Activated CD8-positive, alpha-beta T cell treated with anti-CD3 and anti-CD28 coated beads for 36 hours (primary cell): ENCODE data around the gene RCE1. TPM values are rescaled to one million over a fixed set of nuclear protein-coding genes. Genes with fewer than 3 reads are reported as not detected.
A peak's percentile ranks its signal among the peaks of the same experiment; 100 is the strongest.

Experiments used
- ATAC-seq: fragments of 200-7000 bp; cut with Tn5 transposase; one replicate; pipeline ENCODE4 v1.10.0; 2021; ENCODE audit warnings: mild to moderate bottlenecking, moderate library complexity
- CTCF ChIA-PET: fragments of 350-600 bp; sonication (Branson Sonifier 250); formaldehyde crosslinking; loops from one replicate; lab custom pipeline; 2021; ENCODE audit warnings: antibody characterized with exemption; lab: Charles Lee
- POLR2A ChIA-PET: fragments of 350-600 bp; sonication (Branson Sonifier 250); formaldehyde crosslinking; loops from one replicate; lab custom pipeline; 2021; ENCODE audit warnings: antibody characterized with exemption; lab: Charles Lee
- DNase-seq: peaks from one replicate; pipeline ENCODE4 v3.0.0-alpha.2; 2020
- H3K27ac Mint-ChIP-seq: one replicate; pipeline ENCODE4 v1.8.0; 2021; ENCODE audit warnings: mild to moderate bottlenecking, mixed read lengths
- H3K27me3 Mint-ChIP-seq: one replicate; pipeline ENCODE4 v1.8.0; 2021; ENCODE audit warnings: mixed read lengths
- H3K36me3 Mint-ChIP-seq: one replicate; pipeline ENCODE4 v1.8.0; 2021; ENCODE audit warnings: low read depth, mixed read lengths
- H3K4me1 Mint-ChIP-seq: one replicate; pipeline ENCODE4 v1.8.0; 2021; ENCODE audit warnings: low read depth, mixed read lengths
- H3K4me3 Mint-ChIP-seq: one replicate; pipeline ENCODE4 v1.8.0; 2021; ENCODE audit warnings: mild to moderate bottlenecking, moderate library complexity, mixed read lengths
- H3K9me3 Mint-ChIP-seq: one replicate; pipeline ENCODE4 v1.8.0; 2021; ENCODE audit warnings: mixed read lengths
- intact Hi-C: fragments of 100-400 bp; cut with micrococcal nuclease; formaldehyde crosslinking; loops from one replicate; pipeline ENCODE4 v1.10.0; 2022
- total RNA-seq, 2 experiments: library from RNA; stranded (reverse); gene quantifications; one replicate each; pipeline ENCODE4 v1.2.3, GENCODE V29; 2021
- TF ChIP-seq, protein P1 (sequence below): fragments of 200-600 bp; IDR thresholded peaks from one replicate; pipeline ENCODE4 v1.8.0; 2022; ENCODE audit warnings: antibody characterized with exemption, mild to moderate bottlenecking

Gene RCE1
- total RNA-seq, 2 experiments from 2014 or later = 22.1 to 26.8 TPM

DNA sequence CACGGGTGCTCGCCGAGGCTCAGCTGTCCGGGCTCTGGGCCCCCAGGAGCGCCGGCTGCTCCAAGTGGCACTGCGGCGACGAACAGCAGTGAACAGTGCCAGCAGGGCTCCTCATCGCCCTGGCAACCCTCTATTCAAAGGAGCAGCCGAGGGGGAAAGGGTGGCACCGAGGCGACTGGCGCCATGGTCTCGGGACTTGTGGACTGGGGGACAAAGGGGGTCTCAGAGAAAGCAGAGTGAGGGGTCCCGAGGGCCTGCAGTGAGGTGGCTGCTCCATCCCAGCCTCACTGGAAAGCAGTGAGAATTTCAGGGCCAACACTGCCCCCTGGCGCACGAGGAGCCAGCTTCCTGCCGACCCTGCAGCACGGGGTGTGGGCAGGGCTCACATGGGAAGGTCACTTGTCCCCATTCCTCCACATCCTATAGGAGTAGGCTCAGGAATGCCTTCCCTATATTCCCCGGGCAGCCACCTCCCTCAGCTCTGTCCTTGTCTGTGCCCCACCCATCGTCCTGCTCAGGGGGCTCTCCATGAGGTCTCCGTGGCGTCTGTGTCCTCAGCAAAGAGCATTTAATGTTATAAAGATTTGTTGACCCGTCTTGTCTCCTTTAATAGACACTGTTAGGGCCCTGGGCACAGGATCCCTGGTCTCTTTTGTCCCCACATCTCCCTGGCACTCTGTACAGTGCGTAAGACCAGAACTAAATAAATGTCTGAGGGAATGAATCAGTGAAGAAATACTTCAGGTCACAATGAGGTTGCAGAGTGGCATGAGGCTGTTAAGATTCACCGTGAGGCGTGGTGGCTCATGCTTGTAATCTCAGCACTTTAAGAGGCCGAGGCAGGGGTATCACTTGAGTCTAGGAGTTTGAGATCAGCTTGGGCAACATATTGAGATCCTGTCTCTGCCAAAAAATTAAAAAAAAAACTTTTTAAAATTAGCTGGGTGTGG is 40.0 kb downstream of the RCE1 start:
- peak; percentile 81 for DNase-seq
- ATAC-seq = peak; percentile 79
- ChIA-PET POLR2A (no interaction called here), CTCF (interaction anchor here (1.2 to 2.9 kb wide), 8 partner anchors 10 to 191 kb away, joined by 3 to 13 read pairs (median 6); no protein-coding TSS in a partner anchor)
- H3K27me3 Mint-ChIP-seq = no peaks in the 10 kb centered on the region
- intact Hi-C loops = no loop called here
- H3K4me1 Mint-ChIP-seq = peaks cover 11% of the 10 kb centered on the region
- H3K36me3 Mint-ChIP-seq = no peaks in the 10 kb centered on the region
- H3K4me3 Mint-ChIP-seq = no peak overlapping the region
- TF ChIP-seq, protein P1, sequence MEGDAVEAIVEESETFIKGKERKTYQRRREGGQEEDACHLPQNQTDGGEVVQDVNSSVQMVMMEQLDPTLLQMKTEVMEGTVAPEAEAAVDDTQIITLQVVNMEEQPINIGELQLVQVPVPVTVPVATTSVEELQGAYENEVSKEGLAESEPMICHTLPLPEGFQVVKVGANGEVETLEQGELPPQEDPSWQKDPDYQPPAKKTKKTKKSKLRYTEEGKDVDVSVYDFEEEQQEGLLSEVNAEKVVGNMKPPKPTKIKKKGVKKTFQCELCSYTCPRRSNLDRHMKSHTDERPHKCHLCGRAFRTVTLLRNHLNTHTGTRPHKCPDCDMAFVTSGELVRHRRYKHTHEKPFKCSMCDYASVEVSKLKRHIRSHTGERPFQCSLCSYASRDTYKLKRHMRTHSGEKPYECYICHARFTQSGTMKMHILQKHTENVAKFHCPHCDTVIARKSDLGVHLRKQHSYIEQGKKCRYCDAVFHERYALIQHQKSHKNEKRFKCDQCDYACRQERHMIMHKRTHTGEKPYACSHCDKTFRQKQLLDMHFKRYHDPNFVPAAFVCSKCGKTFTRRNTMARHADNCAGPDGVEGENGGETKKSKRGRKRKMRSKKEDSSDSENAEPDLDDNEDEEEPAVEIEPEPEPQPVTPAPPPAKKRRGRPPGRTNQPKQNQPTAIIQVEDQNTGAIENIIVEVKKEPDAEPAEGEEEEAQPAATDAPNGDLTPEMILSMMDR = peak; percentile 83
- H3K9me3 Mint-ChIP-seq = no peaks in the 10 kb centered on the region
- H3K27ac Mint-ChIP-seq = no peak overlapping the region

DNA sequence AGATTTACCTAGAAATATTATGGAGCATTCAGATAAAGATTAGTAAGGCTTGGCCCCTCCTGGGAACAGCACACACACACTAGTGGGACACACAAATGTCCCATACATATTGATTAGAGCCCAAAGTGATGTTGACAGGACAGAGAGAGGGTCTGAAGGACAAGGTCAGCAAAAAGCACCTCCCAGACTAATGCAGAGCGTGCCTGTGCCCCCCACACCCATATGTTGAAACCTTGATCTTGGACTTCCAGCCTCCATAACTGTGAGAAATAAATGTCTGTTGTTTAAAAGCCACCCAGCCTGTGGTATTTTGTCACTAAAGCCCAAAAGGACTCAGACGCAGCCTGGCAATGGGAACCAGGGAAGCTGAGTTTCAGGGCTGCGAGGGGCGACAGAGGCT is 41.2 kb downstream of the RCE1 start:
- peaks cover 11% of the 10 kb centered on the region for H3K4me1 Mint-ChIP-seq
- no peaks in the 10 kb centered on the region for H3K36me3 Mint-ChIP-seq
- ATAC-seq (no peak), DNase-seq (no peak)
- CTCF ChIA-PET = interaction anchor here (1.2 to 2.7 kb wide), 4 partner anchors 169 to 192 kb away, joined by 3 to 13 read pairs (median 6); no protein-coding TSS in a partner anchor
- no peak overlapping the region for H3K4me3 Mint-ChIP-seq
- no peak overlapping the region for H3K27ac Mint-ChIP-seq
- intact Hi-C loops = no loop called here
- POLR2A ChIA-PET = no interaction called here
- H3K27me3 Mint-ChIP-seq = no peaks in the 10 kb centered on the region
- no peaks in the 10 kb centered on the region for H3K9me3 Mint-ChIP-seq
- TF ChIP-seq, protein P1 = no peak

DNA sequence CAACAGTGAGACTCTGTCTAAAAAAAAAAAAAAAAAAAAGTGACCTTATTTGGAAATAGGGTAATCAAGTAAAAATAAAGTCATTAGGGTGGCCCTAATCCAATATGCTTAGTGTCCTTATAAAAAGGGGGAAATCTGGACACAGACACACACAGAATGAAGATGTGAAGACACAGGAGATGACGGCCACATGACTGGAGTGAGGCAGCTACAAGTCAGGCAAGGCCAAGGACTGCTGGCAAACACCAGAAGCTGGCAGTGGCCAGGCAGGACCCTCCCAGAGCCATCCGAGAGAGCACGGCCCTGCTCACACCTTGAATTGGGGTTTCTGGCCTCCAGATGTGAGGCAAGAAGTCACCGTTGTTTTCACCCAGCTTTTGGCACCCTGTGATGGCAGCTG is 42.2 kb downstream of the RCE1 start:
- intact Hi-C loops = no loop called here
- no peak overlapping the region for H3K4me3 Mint-ChIP-seq
- H3K36me3 Mint-ChIP-seq = no peaks in the 10 kb centered on the region
- ChIA-PET POLR2A (no interaction called here), CTCF (interaction anchor here (0.8 to 2.7 kb wide), 2 partner anchors 51 to 190 kb away, joined by 4 to 13 read pairs; no protein-coding TSS in a partner anchor)
- H3K27me3 Mint-ChIP-seq = no peaks in the 10 kb centered on the region
- no peak overlapping the region for H3K27ac Mint-ChIP-seq
- peaks cover 7% of the 10 kb centered on the region for H3K4me1 Mint-ChIP-seq
- H3K9me3 Mint-ChIP-seq = no peaks in the 10 kb centered on the region
- ATAC-seq (no peak), DNase-seq (no peak)
- TF ChIP-seq, protein P1 = no peak

DNA sequence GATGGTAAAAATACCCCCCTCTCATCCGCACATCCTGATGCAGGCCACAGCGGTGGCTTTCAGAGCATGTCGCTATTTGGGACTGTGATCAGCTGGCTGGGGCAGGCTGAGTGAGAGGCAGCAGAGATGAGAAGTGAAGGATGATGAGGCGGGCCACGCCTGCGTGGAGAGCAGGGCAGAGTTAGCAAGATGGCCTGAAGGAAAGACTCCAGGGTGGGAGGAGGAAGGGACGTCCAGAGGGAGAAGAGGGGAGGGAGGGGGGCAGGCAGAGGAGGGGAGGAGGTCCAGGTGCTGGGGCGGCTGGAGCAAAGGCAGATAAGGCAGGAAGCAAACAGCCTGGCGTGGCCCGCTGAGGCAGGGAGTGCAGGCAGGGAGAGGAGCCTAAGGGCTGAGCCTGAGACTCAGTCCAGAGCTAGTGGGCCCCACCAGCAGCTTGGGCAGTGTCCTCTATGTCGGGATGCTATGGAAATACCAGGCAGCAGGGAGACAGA is 42.8 kb downstream of the RCE1 start:
- no peaks in the 10 kb centered on the region for H3K9me3 Mint-ChIP-seq
- H3K27me3 Mint-ChIP-seq = no peaks in the 10 kb centered on the region
- ChIA-PET CTCF (interaction anchor here (0.8 kb wide), 1 partner anchor 52 kb away, joined by 4 read pairs; no protein-coding TSS in a partner anchor), POLR2A (no interaction called here)
- no peaks in the 10 kb centered on the region for H3K36me3 Mint-ChIP-seq
- DNase-seq = no peak
- H3K4me3 Mint-ChIP-seq = no peak overlapping the region
- H3K4me1 Mint-ChIP-seq = peaks cover 1% of the 10 kb centered on the region
- no peak overlapping the region for H3K27ac Mint-ChIP-seq
- TF ChIP-seq, protein P1 = no peak
- intact Hi-C loops = no loop called here
- ATAC-seq = no peak
